Endometrium (tissue), 2 donors: ENCODE measurements around the gene ALK.

Source experiments
- FAIRE-seq: peaks from 2 replicates; lab custom pipeline; 2012; peaks lifted over from hg19 to GRCh38; lab: Jason Lieb, UNC
- donor health status: control.
- donor health status: control.

The ALK gene

DNA sequence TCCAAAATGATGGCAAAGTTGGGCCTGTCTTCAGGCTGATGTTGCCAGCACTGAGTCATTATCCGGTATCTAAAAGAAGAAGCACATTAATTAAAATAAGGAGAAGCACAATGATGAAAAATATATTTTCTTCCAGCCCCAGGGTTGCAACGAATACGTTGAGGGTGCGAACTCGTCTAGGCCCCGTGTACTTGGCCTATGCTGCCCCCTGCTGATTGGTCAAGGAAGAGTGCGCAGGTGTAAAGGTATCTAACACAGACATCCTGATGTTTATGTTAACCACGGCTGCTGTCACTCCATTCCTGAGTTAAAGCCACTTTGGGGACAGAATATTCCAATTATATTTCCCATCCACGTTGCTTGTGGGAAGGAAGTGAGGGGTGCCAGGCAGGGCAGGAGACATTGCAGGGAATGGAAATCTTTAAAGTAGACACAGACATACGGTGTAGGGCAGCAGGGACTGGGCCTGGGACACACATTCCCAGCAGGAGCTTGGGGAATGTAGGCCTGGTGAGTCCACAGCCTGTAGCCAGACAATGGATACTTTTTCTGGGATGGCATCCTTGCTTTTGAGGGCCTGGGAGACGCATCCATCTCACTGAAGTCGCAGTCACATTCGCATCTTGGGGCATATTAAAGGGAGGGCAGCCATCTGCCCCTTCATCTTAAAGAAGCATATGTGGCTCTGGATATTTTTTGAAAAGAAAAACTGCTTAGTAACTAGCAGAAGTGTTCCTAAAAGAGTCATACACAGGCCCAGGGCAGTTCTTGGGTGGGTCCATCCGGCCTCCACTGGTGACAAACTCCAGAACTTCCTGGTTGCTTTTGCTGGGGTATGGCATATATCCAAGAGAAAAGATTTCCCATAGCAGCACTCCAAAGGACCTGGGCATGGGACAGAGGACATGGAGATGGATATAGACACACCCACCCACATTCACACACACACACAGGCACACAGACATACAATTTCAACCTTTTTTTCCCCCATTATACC lies 724.3 kb downstream of the ALK start:
- no peak for FAIRE-seq

DNA sequence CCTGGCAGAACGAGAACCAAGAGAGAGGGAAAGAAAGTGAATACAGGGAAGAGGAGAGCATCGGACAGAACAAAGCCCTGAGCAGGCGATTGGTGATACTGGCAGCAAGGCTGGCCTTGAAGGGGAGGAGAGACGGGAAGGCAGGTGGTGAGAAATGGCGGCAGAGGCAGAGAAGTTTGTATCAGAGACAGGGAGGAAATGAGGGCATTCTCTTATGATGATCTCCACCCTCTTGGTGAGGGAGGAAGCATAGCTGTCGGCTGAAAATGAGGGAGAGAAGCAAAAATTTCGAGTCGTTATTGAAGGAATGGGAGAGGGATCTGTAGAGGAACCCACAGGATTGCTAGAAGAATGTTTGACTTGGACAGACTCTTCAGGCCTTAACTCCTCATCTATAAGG lies 725.6 kb downstream of the ALK start:
- no peak for FAIRE-seq

DNA sequence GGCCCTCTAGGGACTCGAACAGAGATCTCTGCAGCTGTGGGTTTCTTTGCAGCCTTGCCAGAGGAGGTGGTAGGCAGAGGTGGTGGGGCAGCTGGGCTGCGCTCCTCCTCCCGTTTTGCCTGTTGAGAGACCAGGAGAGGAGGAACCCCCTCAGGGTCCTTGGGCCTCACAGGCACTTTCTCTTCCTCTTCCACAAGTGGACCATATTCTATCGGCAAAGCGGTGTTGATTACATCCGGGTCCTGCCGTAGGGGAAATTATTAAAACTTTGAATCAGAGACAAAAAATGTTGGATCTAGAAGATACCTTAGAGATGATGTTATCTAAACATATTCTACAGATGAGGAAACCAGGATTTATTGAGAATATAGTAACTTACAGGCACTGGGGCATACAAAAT lies 727.7 kb downstream of the ALK start:
- FAIRE-seq: no peak

DNA sequence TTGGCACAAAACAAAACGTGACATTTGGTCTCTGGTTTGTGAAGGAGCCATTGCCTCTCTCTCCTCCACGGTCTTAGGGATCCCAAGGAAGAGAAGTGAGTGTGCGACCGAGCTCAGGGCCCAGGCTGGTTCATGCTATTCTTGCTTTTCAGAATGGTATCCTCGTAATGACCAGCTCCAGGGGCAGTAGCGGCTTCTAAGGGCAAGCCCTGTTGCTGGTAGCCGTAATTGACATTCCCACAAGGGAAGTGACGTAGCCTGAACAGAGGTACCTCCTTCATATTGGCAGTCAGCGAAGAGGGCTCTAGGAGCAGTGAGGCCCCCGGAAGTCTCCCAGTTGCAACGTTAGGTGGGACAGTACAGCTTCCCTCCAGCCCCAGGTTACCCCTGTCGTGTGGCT lies 728.3 kb downstream of the ALK start:
- no peak for FAIRE-seq

DNA sequence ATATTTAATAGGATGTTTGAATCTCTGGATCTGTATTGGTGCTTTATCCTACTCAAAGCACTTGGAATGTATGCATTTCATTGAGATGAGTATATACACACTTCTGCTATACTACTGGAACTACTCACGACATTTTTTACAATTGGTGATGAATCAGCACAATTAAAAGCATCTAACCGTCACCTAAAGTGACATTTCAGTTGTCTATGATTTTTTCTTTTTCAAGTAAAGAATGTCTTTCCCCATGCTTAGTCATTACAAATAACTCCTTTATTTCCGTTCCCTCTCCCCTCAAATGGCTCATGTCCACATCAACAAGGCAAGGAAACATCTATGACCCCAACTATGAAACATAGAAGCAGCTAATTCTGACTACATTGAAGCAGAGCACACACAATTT lies 728.9 kb downstream of the ALK start:
- no peak for FAIRE-seq

DNA sequence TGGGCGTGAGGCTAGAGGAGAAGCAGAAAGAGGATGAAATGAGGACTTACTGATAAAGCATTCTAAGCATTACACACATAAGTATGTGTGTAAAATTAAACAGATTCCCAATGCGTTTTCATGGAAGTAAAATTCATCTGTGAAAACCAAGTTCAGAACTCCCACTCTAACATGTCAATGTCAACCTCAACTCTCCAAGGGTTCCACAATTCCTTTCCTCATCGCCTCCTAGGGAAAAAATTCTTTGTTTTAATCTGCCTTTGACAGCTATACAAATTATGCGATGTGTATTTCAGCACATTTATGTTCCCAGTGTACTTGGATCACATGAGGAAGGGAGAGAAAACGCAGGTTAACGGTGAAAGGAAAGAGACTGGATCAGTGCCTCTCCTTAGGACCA lies 729.6 kb downstream of the ALK start:
- FAIRE-seq: no peak

DNA sequence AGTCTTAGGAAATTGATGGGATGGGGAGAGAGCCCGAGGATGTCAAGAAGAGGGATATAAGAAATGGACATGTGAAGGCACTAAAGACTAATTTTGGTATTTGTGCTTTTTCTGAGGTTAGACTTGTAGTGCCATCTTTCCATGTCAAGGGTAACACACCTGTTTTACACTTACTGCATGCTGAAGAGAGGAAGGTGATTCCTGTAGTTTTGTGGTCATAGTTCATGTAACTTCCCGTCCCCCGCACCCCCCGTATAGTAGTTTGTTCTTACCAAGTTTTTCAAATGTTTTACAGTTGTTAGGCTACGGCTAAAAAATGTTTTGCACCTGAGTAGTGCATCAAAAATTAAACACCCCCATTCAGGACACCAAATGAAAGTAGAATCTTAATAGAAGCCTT lies 732.3 kb downstream of the ALK start:
- FAIRE-seq: no peak

DNA sequence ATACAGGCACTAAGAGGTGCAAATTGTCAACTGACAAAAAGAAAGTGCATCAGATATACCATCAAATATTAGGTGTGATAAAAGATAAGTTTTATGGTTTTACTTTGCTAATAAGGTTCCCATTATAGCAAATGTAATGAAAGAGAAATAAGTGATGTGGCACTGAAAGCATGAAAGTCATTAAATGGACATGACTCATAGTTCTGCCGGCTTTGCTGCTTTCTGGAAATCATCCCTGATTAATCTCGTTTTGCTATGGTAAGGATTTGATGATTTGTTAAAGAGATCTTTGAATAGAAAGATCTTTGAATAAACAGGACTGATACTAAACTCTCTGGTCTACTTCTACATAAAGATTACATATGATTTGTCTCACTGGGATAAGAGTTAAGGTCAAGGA lies 733.5 kb downstream of the ALK start:
- FAIRE-seq: no peak

DNA sequence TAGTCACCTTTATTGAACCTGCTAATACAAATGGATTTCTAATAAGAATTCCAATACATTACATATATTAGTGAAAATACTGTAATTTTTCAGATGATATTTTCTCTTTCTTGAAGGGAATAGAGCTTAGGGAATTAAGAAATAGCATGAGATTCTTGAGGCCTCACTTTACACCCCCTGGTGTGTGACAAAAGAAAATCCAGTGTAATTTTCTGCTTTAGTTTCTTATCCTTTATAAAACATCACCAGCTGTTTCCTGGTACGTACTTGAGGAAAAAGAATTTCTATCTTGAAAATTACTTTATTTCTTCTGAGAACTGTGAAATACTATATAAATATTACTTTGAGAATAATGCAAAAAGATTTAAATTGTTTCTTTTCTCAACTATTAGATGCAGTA lies 734.6 kb downstream of the ALK start:
- FAIRE-seq: no peak

DNA sequence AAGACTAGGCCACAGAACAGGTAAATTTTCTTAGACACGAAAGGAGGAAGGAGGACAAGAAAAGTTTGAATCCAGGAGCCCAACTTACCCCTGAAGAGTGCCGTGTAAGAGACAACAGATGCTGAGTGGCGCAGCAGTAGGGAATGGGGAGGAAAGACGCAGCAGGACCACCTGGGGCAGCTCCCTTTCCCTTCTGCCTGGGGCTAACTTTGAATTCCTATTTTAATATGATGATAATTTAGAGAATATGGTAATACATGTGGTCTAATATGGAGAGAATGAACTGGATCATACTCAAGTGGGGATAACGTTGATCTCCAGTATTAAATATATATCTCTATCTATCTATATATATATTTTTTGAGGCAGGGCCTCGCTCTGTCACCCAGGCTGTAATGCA lies 736.9 kb downstream of the ALK start:
- FAIRE-seq: no peak

DNA sequence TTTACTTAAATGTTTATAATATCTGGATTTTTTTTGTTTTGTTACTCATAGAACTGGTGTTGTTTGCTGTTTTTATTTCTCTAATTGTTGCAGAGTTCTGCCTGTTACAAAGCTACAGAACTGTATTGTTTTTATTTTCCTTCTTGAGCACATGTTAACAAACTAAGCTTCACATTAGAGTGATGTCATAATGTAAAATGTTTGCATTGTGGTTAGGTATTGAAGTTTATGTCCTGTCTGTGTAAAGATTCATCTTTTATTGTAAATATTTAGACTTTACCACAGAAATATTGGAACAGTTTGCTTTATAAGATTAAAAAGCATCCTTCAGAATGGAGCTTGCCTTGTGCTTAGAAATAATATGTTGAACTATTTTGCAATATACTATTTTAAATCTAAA lies 738.5 kb downstream of the ALK start:
- FAIRE-seq: no peak

DNA sequence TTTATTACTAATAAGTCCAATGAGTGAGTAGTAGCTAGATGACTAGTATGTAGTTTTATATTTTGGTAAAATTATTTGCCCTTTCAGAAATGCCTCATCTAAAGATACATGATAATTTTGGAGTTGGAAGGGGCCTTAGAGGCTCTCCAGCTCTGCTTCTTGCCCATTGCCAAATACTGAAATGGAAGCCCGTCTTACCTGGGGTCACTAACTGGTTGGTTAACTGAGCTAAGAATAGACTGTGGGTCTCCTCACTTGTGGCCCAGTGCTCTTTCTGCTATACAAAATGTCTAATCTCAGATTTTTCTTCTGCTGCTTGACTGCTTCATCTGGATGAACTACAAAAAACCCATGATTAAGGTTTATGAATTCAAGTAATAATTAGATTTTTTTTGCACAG lies 739.1 kb downstream of the ALK start:
- FAIRE-seq: no peak

DNA sequence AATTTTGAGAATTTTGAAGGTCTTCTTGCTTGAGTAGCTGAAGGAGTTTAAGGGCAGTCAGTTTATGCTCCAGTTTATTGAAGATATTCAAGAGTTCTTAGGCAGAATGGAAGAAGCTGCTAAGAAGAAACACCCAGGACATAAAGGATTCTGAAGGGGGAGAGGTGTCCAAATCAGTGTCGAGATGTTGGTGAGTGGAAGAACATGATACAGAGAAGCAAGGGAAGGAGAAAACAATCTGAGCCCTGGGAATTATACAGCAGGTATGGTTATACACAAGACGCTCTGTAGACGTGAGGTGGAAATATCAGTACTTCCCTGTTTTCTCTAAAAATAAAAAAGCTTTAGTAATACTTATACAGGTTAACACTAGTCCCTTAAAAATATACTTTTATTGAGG lies 746.0 kb downstream of the ALK start:
- no peak for FAIRE-seq

DNA sequence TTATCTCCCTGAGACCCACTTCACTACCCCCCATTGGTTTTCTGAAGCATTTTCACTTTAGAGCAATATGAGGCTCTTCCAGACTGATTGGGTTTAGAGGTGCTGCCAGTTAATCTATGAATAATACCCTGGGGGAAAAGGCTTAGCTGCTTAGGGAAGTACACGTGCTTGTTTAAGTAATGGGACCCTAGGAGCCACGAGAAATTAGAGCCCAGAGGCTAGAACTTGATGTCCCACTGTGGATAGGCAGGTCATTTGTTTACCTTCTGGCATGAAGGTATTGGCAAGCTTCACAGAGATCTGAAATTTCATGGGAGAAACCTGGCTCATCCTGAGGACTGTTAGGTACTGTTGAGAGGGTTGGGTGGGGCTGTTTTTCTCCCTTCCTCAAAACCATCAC lies 746.4 kb downstream of the ALK start:
- FAIRE-seq: no peak

DNA sequence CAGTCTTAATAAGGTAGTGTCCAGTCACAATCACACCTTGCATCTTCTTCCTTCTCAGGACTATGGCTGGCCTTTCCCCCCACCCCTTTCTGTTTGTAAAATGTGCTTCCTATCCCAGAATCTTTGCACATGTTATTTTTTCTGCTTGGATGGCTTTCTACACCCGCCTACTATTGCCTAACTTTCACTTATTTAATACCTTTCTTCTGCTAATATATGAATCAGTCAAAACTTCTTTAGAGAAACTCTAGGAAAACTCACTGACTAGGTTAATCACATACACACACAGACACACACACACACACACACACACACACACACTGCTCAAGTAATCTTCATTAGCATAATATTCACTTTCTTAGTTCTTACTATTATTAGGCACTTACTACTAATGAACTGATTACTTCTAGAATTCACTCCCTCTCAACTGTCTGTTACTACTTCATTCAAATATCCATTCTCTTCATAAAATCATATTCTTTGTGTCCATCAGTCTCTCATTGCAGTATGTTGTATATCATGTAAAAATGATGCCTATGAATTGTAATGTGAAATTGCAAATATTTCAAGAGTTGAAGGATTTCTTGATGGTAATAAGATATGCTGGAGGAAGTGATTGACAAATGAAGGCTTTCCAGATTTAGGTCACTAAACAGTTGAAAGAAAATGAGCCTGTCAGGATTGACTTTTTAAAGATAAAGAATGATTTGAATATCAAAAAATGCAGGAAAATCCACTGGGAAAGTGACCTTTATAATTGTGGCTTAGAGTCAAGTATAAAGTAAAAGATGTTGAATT lies 754.9 kb downstream of the ALK start:
- FAIRE-seq: no peak

DNA sequence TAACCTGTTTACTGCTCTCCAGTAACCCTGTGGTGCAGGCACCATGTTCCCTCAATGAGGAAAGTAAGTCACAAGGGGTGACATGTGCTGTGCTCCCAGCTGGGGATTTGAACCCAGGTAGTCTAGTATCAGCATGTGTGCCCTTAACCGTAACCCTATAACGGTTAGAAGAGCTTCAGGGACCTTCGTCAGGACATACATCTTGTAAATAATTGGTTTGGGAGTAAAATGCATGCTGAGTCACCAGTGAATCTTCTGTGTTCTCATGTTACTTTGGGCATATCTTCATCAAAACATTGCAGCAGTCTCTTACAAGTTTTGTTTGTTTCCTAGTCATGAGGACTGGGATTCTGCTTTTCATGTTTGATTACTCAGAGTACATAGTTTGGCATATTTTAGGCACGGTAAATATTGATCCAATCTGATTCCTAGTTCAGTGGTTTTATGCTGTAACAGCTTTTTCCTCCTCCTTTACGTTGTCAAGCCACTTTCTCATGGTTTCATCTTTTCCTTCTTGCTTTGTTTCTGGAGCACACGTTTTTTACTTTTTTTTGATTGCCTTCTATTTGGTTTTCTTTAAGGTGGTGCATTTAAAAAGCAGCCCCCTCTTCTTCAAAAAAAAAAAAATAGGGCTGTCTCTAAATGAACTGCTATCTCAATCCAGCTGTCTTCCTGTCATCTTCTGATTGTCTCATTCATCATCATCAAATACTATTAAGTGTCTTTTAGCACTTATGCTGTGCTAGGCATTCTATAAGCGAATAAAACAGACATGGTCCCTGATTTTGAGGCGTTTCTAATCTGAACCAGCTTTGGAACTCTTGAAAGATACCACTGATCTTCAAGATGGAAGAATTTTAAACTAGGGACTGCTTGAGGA lies 755.8 kb downstream of the ALK start:
- FAIRE-seq: no peak

DNA sequence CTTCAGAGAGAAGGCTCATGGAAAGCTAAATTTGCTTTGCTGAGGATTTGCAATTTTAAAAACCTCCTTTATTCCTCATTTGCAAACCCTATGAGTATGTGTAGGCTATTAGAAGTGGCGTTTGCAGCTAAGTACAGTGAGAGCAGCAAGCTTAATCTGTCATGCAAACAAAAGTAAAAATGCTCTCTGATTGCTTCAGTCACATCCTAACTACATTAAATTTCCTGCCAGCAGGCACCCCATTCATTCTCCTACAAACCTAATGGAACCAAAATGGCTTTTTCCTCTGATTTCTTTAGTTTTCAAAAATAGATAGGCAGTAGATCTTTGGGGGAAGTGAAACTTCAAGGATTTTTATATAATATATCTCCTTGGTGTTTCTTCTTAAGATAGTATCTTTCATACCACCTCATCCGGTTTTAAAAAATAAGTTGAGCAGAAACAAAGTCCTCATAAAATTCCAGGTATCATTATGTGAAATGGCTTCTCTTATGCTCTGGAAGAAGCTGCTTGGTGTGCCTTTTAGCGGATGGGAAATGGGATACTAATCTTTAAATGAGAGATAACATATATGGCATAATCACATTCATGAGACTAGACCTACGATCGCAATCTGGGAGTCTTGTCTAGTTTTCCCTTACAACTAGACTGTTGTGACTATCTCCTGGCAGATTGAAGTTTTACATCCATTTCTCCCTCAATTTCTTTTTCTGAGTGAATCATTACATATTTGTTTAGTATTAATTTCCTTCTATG lies 757.1 kb downstream of the ALK start:
- no peak for FAIRE-seq

DNA sequence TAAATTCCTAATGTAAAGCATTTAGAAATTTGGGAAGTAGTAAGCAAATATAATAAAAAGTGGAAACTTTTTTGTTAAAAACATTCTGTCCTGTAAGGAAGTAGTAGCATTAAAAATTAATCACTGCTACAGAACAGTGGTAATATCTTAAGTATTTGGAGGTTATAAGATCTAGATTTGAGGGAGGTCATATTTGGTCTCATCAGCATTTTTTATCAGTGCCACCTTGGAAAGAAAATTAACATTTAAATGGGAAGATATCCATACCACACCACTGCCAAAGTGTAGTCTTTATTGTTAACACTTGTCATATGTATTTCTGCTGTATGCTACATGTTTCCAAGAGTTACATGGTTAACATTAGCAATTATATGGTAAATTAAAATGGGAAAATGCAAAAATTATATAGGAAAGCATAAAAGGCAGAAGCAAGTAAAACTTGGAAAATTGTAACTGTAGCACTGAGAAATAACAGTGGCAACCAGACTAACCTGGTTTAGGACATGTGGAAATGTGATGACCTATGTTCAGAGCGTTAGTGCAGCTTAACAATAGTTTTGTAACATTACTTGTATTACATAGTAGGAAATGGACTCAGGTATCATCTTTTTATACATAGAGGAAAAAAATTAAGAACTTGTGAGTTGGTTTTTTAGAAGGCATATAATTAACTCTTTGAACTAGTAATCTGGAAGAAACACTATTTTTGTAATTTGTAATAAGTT lies 759.0 kb downstream of the ALK start:
- no peak for FAIRE-seq

DNA sequence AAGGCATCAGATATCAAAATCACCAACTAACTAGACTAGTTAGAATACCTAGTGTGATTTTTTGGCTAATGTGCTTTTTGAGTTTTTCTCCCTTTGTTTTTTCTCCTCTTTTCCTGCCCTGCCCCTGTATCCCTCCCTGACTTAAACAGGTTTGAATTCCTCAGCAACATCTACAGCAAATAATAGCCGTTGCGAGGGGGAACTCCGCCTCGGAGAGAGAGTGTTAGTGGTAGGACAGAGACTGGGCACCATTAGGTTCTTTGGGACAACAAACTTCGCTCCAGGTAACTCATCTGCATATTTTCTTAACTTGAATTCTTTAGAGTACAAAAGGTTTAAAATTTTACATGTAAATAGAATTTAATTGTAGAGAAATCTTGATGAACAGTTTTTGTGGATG lies 761.2 kb downstream of the ALK start:
- no peak for FAIRE-seq

DNA sequence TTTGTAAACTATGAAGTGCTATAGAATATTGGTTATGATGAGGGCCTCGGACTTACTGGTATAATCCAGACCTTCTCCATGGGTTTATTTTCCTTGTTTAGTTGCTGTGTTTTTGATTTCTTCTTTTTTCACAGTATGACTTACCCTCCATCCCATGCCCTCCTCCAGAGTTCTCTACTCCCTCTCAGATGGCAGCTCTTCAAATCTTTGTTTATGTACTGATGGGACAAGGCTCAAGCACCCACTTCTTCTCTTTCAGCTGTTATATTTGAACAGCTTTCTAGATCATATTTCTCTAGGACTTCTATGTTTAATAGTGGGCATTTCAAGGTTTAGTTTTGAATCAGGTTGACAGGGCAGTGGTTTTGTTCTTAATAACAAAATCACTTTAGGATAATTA lies 762.3 kb downstream of the ALK start:
- FAIRE-seq: no peak

DNA sequence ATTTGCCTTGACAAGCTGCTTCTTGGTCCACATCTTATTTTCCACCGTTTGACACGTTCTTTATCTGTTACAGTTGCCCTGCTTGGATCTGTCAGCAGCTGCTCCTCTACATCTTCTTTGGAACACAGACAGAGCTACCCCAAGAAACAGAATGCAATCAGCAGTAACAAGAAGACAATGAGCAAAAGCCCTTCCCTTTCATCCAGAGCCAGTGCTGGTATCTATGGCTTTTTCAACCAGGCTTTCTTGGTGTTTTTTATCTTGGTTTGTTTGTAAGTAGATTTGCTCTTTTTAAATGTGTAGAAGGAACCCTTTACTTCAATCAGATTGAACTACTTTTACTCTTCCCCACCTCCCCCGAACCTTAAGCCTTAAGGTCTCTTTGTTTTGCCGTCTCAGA lies 764.3 kb downstream of the ALK start:
- FAIRE-seq: no peak
